Breast epithelium (tissue), 4 donors: ENCODE results near the gene MICAL3. TPM values are rescaled to one million over a fixed set of nuclear protein-coding genes. Genes with fewer than 3 reads are reported as not detected.
A peak's percentile ranks its signal among the peaks of the same experiment; 100 is the strongest.

Source experiments
- DNase-seq, 2 donors: peaks; one replicate each; pipeline ENCODE4 v3.0.0-alpha.2; 2019; ENCODE audit warnings: low spot score in 2 of 2
- H3K27ac ChIP-seq, 2 donors: fragments of 200-600 bp; sonication (generic) in 1 of 2; one replicate each; pipeline ENCODE4 v1.5.1; 2016 to 2019; ENCODE audit warnings: mild to moderate bottlenecking in 1 of 2
- H3K27me3 ChIP-seq, 2 donors: fragments of 200-600 bp; sonication (generic) in 1 of 2; one replicate each; pipeline versions ENCODE4 v1.5.1 to v1.6.0; 2017 to 2019; ENCODE audit warnings: control low read depth in 1 of 2, mild to moderate bottlenecking in 1 of 2
- H3K36me3 ChIP-seq: fragments of 200-600 bp; one replicate; pipeline ENCODE4 v1.5.1; 2019
- H3K4me1 ChIP-seq, 2 donors: fragments of 200-600 bp; sonication (generic); one replicate each; pipeline ENCODE4 v1.5.1; 2016 to 2019; ENCODE audit warnings: control low read depth in 1 of 2
- H3K4me3 ChIP-seq, 3 donors: fragments of 200-600 bp; sonication (generic); 1 replicate in 2 of 3; 2 replicates in 1 of 3; pipeline ENCODE4 v1.5.1; 2016 to 2019; ENCODE audit warnings: mild to moderate bottlenecking in 3 of 3, moderate library complexity in 2 of 3
- H3K9me3 ChIP-seq, 2 donors: fragments of 200-600 bp; sonication (generic) in 1 of 2; one replicate each; pipeline ENCODE4 v1.5.1; 2016 to 2019; ENCODE audit warnings: control low read depth in 1 of 2
- CTCF ChIP-seq, 3 donors: fragments of 450-650 bp; IDR thresholded peaks; one replicate each; pipeline ENCODE4 v1.5.1; 2016 to 2017; ENCODE audit warnings: antibody characterized with exemption in 3 of 3, mild to moderate bottlenecking in 3 of 3, moderate library complexity in 3 of 3
- POLR2A ChIP-seq: fragments of 450-650 bp; IDR thresholded peaks from one replicate; pipeline ENCODE4 v1.6.1; 2016; ENCODE audit warnings: antibody characterized with exemption, mild to moderate bottlenecking, moderate library complexity
- POLR2AphosphoS5 ChIP-seq, 3 donors: sonication (generic); formaldehyde crosslinking; IDR thresholded peaks; one replicate each; pipeline ENCODE4 v1.6.1; 2017; ENCODE audit warnings: antibody characterized with exemption in 3 of 3
- intact Hi-C: fragments of 100-400 bp; cut with DNase I; formaldehyde crosslinking; loops from one replicate; pipeline ENCODE4 v1.15.1; 2023; ENCODE audit warnings: low total_unique reads
- total RNA-seq, 3 donors: library from RNA; depleted of rRNA; stranded (reverse); fragments of >200 nt; gene quantifications; one replicate each; pipeline ENCODE4 v1.1.0, GENCODE V29; 2016

Gene MICAL3
- total RNA-seq, 3 donors from 2014 or later: 19.5 to 42.3 (median 34.8) TPM

- no peak for TF ChIP-seq CTCF (IDR thresholded peaks at IDR 0.05)
- Histone ChIP-seq H3K4me1 (peaks cover 14 to 25% of the 10 kb centered on the region in 2 donors), H3K4me3 (no peak overlapping the region), H3K36me3 (no peaks in the 10 kb centered on the region), H3K27me3 (no peaks in the 10 kb centered on the region), H3K27ac (no peak overlapping the region), H3K9me3 (no peaks in the 10 kb centered on the region)
- DNase-seq: no peak
- intact Hi-C loops: no loop called here
Measured at GRCh38 chr22:17926516-17926915, 97.8 kb downstream of the MICAL3 start.

GRCh38 chr22:17925431-17925841 lies 98.9 kb downstream of the MICAL3 start:
- no peak for TF ChIP-seq POLR2AphosphoS5 (IDR thresholded peaks at IDR 0.05)
- no peak for TF ChIP-seq POLR2A
- no peak for TF ChIP-seq CTCF (IDR thresholded peaks at IDR 0.05)
- intact Hi-C loops: no loop called here
- peak overlapping the region; percentile 76 to 83 for H3K27ac ChIP-seq
- H3K4me3 ChIP-seq: no peak overlapping the region
- no peaks in the 10 kb centered on the region for H3K27me3 ChIP-seq
- H3K36me3 ChIP-seq: no peaks in the 10 kb centered on the region
- DNase-seq: no peak
- H3K4me1 ChIP-seq: peaks cover 14 to 25% of the 10 kb centered on the region in 2 donors
- no peaks in the 10 kb centered on the region for H3K9me3 ChIP-seq

- no peak overlapping the region for H3K4me3 ChIP-seq
- peak overlapping the region; percentile 76 to 83 for H3K27ac ChIP-seq
- DNase-seq: peak in 1 of 2 donors; percentile 69
- TF ChIP-seq POLR2AphosphoS5 (IDR thresholded peaks at IDR 0.05) (peak in 1 of 3 donors; percentile 38), CTCF (IDR thresholded peaks at IDR 0.05) (no peak)
- no peaks in the 10 kb centered on the region for H3K9me3 ChIP-seq
- H3K36me3 ChIP-seq: no peaks in the 10 kb centered on the region
- no peaks in the 10 kb centered on the region for H3K27me3 ChIP-seq
- H3K4me1 ChIP-seq: peaks cover 14 to 28% of the 10 kb centered on the region in 2 donors
- intact Hi-C loops: no loop called here
Measured at GRCh38 chr22:17924735-17925364, 99.5 kb downstream of the MICAL3 start.

DNA sequence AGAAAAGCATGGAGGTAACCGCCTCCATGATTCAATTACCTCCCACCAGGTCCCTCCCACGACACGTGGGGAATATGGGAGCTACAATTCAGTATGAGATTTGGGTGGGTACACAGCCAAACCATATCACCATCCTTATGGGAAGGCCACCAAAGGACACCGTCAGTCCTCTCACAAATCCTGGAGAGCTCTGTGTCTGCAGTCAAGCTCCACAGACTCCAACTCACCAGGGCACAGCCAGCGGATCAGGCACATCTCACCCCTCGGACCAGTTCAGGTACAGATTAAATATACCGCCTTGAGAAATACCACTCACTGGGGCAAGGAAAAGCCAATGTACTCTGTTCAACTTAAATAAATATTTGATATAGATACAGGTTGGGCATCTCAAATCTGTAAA lies 100.3 kb downstream of the MICAL3 start:
- Histone ChIP-seq H3K9me3 (no peaks in the 10 kb centered on the region), H3K36me3 (no peaks in the 10 kb centered on the region), H3K27me3 (no peaks in the 10 kb centered on the region), H3K4me3 (no peak overlapping the region), H3K4me1 (peaks cover 14 to 31% of the 10 kb centered on the region in 2 donors), H3K27ac (peak overlapping the region; percentile 82 to 83)
- no peak for DNase-seq
- intact Hi-C loops: no loop called here
- TF ChIP-seq CTCF (IDR thresholded peaks at IDR 0.05) (no peak), POLR2A (no peak), POLR2AphosphoS5 (IDR thresholded peaks at IDR 0.05) (no peak)

GRCh38 chr22:17922925-17923903 lies 101.1 kb downstream of the MICAL3 start:
- Histone ChIP-seq H3K36me3 (no peaks in the 10 kb centered on the region), H3K4me1 (peaks cover 14 to 36% of the 10 kb centered on the region in 2 donors), H3K9me3 (no peaks in the 10 kb centered on the region), H3K27me3 (no peaks in the 10 kb centered on the region), H3K4me3 (no peak overlapping the region), H3K27ac (peak overlapping the region; percentile 82 to 83)
- no peak for TF ChIP-seq POLR2A
- peak in 1 of 3 donors; percentile 34 for TF ChIP-seq POLR2AphosphoS5 (IDR thresholded peaks at IDR 0.05)
- peak in 1 of 2 donors; percentile 55 for DNase-seq
- intact Hi-C loops: no loop called here
